PC-9 (cell line): Measurements from ENCODE around the gene METTL2B.
"Not testable (repeated sequence)": the region's sequence is repeated elsewhere in the genome, so short reads cannot be mapped to it uniquely, and the experiment has no call there.

Source experiments
- EZH2 ChIP-seq: fragments of 200-600 bp; sonication (generic); IDR thresholded peaks from 2 replicates; pipeline ENCODE4 v1.8.0; 2017; ENCODE audit warnings: antibody characterized with exemption, low read depth
- TF ChIP-seq, protein P1 (sequence below): fragments of 200-600 bp; sonication (generic); conservative IDR thresholded peaks from 2 replicates; pipeline ENCODE4 v1.6.1; 2017; ENCODE audit warnings: mixed run types, antibody characterized with exemption, mild to moderate bottlenecking, moderate library complexity

GRCh38 chr7:128488134-128488533 is 11.6 kb downstream of the METTL2B start:
- TF ChIP-seq, protein P1, sequence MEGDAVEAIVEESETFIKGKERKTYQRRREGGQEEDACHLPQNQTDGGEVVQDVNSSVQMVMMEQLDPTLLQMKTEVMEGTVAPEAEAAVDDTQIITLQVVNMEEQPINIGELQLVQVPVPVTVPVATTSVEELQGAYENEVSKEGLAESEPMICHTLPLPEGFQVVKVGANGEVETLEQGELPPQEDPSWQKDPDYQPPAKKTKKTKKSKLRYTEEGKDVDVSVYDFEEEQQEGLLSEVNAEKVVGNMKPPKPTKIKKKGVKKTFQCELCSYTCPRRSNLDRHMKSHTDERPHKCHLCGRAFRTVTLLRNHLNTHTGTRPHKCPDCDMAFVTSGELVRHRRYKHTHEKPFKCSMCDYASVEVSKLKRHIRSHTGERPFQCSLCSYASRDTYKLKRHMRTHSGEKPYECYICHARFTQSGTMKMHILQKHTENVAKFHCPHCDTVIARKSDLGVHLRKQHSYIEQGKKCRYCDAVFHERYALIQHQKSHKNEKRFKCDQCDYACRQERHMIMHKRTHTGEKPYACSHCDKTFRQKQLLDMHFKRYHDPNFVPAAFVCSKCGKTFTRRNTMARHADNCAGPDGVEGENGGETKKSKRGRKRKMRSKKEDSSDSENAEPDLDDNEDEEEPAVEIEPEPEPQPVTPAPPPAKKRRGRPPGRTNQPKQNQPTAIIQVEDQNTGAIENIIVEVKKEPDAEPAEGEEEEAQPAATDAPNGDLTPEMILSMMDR: not testable (repeated sequence)
- TF ChIP-seq EZH2: not testable (repeated sequence)
